SK-N-SH treated with all-trans-retinoic acid at 6 μM for 48 hours (cell line): ENCODE measurements around the gene KLF5.

Experiments
- ATAC-seq: fragments of 200-7000 bp; cut with Tn5 transposase; 3 replicates; pipeline ENCODE4 v1.9.1; 2020; ENCODE audit warnings: mild to moderate bottlenecking, moderate library complexity
- ARNTL ChIP-seq: fragments of 450-650 bp; formaldehyde crosslinking; IDR thresholded peaks from 2 replicates; pipeline ENCODE4 v1.5.0; 2020; ENCODE audit warnings: low read depth, mild to moderate bottlenecking, moderate library complexity, borderline replicate concordance
- BACH2 ChIP-seq: fragments of 250-450 bp; sonication (Bioruptor Pico); IDR thresholded peaks from 2 replicates; pipeline ENCODE4 v1.9.0; 2021; ENCODE audit warnings: mild to moderate bottlenecking, borderline replicate concordance
- CREB5 ChIP-seq: fragments of 250-450 bp; sonication (Bioruptor Pico); IDR thresholded peaks from 2 replicates; pipeline ENCODE4 v1.5.1; 2020; ENCODE audit warnings: low read depth, mild to moderate bottlenecking, moderate library complexity
- CSDC2 ChIP-seq: fragments of 250-450 bp; sonication (Bioruptor Pico); IDR thresholded peaks from 2 replicates; pipeline ENCODE4 v1.5.0; 2020; ENCODE audit warnings: mild to moderate bottlenecking, moderate library complexity
- CSRNP3 ChIP-seq: fragments of 250-450 bp; sonication (Bioruptor Pico); IDR thresholded peaks from 2 replicates; pipeline ENCODE4 v1.5.1; 2021; ENCODE audit warnings: mild to moderate bottlenecking, moderate library complexity
- GLIS3 ChIP-seq: fragments of 250-450 bp; sonication (Bioruptor Pico); IDR thresholded peaks from 2 replicates; pipeline ENCODE4 v1.5.0; 2020; ENCODE audit warnings: mild to moderate bottlenecking, moderate library complexity
- ISL1 ChIP-seq: fragments of 250-450 bp; sonication (Bioruptor Pico); IDR thresholded peaks from 2 replicates; pipeline ENCODE4 v2.1.2; 2022; ENCODE audit warnings: mild to moderate bottlenecking, moderate library complexity
- OSR1 ChIP-seq: fragments of 250-450 bp; sonication (Bioruptor Pico); IDR thresholded peaks from 2 replicates; pipeline ENCODE4 v1.8.0; 2022; ENCODE audit warnings: moderate library complexity, mild to moderate bottlenecking, inconsistent platforms
- PATZ1 ChIP-seq: fragments of 250-450 bp; sonication (Bioruptor Pico); IDR thresholded peaks from 2 replicates; pipeline ENCODE4 v1.8.0; 2020; ENCODE audit warnings: mild to moderate bottlenecking, moderate library complexity, borderline replicate concordance
- POU6F1 ChIP-seq: fragments of 250-450 bp; sonication (Bioruptor Pico); IDR thresholded peaks from 2 replicates; pipeline ENCODE4 v1.8.0; 2021; ENCODE audit warnings: low read depth, mild to moderate bottlenecking, moderate library complexity, borderline replicate concordance
- PPARA ChIP-seq: fragments of 250-450 bp; sonication (Bioruptor Pico); IDR thresholded peaks from 2 replicates; pipeline ENCODE4 v1.5.0; 2020; ENCODE audit warnings: mild to moderate bottlenecking, borderline replicate concordance
- RARB ChIP-seq: fragments of 250-450 bp; sonication (Bioruptor Pico); IDR thresholded peaks from 2 replicates; pipeline ENCODE4 v1.8.0; 2021; ENCODE audit warnings: mild to moderate bottlenecking, moderate library complexity
- SNAI2 ChIP-seq: fragments of 250-450 bp; sonication (Bioruptor Pico); IDR thresholded peaks from 2 replicates; pipeline ENCODE4 v1.5.0; 2020; ENCODE audit warnings: mild to moderate bottlenecking, moderate library complexity
- TCF4 ChIP-seq: fragments of 250-450 bp; sonication (Bioruptor Pico); IDR thresholded peaks from 2 replicates; pipeline ENCODE4 v1.8.0; 2021; ENCODE audit warnings: mild to moderate bottlenecking, moderate library complexity, borderline replicate concordance
- TOX ChIP-seq: fragments of 250-450 bp; sonication (Bioruptor Pico); IDR thresholded peaks from 2 replicates; pipeline ENCODE4 v1.8.0; 2021; ENCODE audit warnings: mild to moderate bottlenecking, moderate library complexity, borderline replicate concordance
- TSHZ2 ChIP-seq: fragments of 250-450 bp; sonication (Bioruptor Pico); IDR thresholded peaks from 2 replicates; pipeline ENCODE4 v1.5.0; 2020; ENCODE audit warnings: mild to moderate bottlenecking, moderate library complexity
- ZC3H10 ChIP-seq: fragments of 250-450 bp; sonication (Bioruptor Pico); IDR thresholded peaks from 2 replicates; pipeline ENCODE4 v1.5.1; 2021; ENCODE audit warnings: mild to moderate bottlenecking, moderate library complexity
- ZFP3 ChIP-seq: fragments of 250-450 bp; sonication (Bioruptor Pico); IDR thresholded peaks from 2 replicates; pipeline ENCODE4 v1.5.0; 2020; ENCODE audit warnings: mild to moderate bottlenecking, moderate library complexity
- ZFP30 ChIP-seq: fragments of 450-650 bp; formaldehyde crosslinking; IDR thresholded peaks from 2 replicates; pipeline ENCODE4 v1.5.0; 2022; ENCODE audit warnings: mild to moderate bottlenecking, moderate library complexity
- ZNF565 ChIP-seq: fragments of 450-650 bp; formaldehyde crosslinking; conservative IDR thresholded peaks from 2 replicates; pipeline ENCODE4 v1.5.0; 2020; ENCODE audit warnings: low read depth, mild to moderate bottlenecking, moderate library complexity
- ZNF70 ChIP-seq: fragments of 450-650 bp; formaldehyde crosslinking; IDR thresholded peaks from 2 replicates; pipeline ENCODE4 v1.5.0; 2020; ENCODE audit warnings: mild to moderate bottlenecking, moderate library complexity
- ZNF8 ChIP-seq: fragments of 450-650 bp; formaldehyde crosslinking; IDR thresholded peaks from 2 replicates; pipeline ENCODE4 v1.5.0; 2020; ENCODE audit warnings: mild to moderate bottlenecking, moderate library complexity

Gene KLF5

GRCh38 chr13:73040484-73040883 is 18.3 kb upstream of the KLF5 start:
- no peak for ATAC-seq
- TF ChIP-seq GLIS3 (CRISPR knock-in tag) (no peak), ZC3H10 (no peak), ZNF565 (CRISPR knock-in tag) (no peak), TOX (CRISPR knock-in tag) (no peak), POU6F1 (CRISPR knock-in tag) (no peak), TSHZ2 (CRISPR knock-in tag) (no peak), ARNTL (no peak), CSDC2 (no peak), PATZ1 (no peak), ZNF8 (CRISPR knock-in tag) (no peak), PPARA (no peak), SNAI2 (CRISPR knock-in tag) (no peak), ISL1 (CRISPR knock-in tag) (no peak), ZFP3 (no peak), CSRNP3 (CRISPR knock-in tag) (no peak), RARB (CRISPR knock-in tag) (no peak), CREB5 (no peak), OSR1 (CRISPR knock-in tag) (no peak), TCF4 (CRISPR knock-in tag) (no peak)

- TF ChIP-seq GLIS3 (CRISPR knock-in tag) (no peak), CSDC2 (no peak), ZFP30 (CRISPR knock-in tag) (no peak), PATZ1 (no peak), ZNF8 (CRISPR knock-in tag) (no peak), ZNF70 (CRISPR knock-in tag) (no peak), PPARA (no peak), BACH2 (CRISPR knock-in tag) (no peak)
- ATAC-seq, result no peak
Observed at GRCh38 chr13:73040968-73041596, 17.7 kb upstream of the KLF5 start.
